Activated CD8-positive, alpha-beta memory T cell treated with anti-CD3 and anti-CD28 coated beads for 24 hours (primary cell): ENCODE results near the gene SEPTIN10.

Source experiments
- DNase-seq: peaks from one replicate; pipeline ENCODE4 v3.0.0-alpha.2; 2020

Gene SEPTIN10

GRCh38 chr2:109519513-109519912 lies 94.3 kb downstream of the SEPTIN10 start:
- DNase-seq, result no peak

GRCh38 chr2:109517118-109517889 lies 96.5 kb downstream of the SEPTIN10 start:
- no peak for DNase-seq

DNA sequence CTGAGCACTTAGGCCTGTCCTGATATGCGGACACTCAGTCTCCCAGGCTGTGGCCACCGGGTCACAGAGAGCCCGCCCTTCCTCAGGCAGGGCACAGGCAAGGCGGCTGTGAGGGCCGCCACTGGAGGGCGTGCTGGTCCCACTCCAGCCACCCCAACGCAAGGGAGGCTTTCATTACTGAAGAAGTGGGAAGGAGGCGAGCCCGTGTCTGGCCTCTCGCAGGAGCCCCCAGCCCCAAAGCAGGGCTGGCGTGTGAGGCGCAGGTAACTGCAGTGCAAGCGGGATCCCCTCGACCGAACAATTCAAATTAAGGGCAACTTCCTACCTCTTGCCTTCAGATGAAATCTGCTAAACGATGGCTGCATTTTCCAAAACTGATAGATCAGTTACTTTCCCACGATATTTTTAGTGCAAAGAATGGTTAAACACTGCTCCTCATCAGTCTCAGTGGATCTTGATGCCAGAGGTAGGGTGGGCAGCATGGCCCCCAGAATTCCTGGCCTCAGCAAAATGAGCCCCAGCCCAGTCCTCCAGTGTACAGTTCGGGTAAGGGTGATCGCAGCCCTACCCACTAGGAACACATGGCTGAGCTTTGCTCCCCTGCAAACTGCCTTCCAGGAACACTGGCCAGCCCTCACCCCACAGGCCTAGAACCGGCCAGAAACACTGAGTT lies 97.2 kb downstream of the SEPTIN10 start:
- no peak for DNase-seq

DNA sequence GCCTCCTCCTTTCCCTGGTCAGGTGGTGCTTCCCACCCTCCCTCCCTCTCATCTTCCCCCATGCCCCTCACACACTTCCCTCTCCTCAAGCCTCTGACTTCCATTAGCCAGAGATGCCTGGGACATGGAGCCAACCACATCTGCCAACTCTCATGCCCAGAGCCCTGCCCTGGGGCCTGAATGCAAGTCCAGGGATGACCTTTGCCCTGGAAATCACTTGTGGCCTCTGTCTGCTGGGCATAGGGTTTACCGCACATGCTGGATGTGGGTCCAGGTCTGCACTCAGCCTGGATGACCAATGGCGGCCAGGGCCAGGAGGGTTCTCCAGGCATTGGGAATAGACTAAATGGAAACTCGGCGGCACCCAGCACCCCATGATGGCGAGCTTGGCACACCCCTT lies 98.9 kb downstream of the SEPTIN10 start:
- DNase-seq, result no peak

DNA sequence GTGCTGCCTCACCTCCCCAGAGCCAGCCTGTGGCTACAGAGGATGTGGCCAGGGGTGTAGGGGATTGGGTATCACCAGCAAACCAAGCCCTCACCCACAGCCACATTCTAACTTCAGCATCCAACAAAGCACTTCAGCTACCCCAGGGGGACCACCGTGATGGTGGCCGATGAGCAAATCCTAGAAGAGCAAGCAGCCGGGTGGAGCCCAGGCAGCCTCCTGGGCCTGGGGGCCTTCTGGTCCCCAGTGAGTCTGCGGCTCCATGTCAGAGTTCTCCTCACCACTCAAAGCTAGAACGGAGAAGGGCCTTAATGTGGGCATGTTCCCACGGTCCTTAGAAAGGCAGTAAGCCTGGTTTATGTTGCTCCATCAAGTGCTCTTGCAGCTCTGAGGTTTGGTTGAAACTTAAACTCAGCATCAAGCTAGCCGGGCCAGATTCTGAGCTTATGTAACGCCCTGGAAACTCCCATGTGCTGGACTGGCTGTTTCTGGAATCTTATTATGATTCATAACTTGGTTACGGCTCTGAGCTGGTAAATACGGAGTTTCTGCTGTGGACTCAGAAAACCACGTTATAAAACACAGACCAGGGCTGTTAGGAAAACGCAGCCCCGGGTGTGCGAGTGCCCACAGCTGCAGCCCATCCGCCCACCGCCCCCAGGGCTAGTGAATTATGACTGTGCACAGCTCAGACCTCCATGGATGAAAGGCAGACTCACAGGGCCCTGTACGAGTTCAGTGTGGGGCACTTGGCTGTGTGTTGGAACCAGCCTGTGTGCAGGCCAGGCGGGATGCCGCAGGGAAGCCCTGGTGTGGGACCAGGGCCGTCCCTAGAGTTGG lies 99.8 kb downstream of the SEPTIN10 start:
- no peak for DNase-seq

DNA sequence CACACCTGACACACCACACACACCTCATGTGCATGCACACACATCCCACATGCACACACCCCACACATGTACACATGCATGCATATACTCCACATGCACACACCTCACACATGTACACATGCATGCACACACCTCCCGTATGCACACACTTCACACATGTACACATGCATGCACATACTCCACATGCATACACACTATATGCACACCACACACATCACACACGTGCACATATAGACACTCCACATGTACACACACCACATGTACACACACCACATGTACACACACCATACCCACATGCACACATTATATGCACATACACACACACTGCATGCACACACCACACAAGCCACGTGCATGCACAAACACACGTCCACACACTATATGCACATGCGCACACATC lies 100.5 kb downstream of the SEPTIN10 start:
- no peak for DNase-seq

DNA sequence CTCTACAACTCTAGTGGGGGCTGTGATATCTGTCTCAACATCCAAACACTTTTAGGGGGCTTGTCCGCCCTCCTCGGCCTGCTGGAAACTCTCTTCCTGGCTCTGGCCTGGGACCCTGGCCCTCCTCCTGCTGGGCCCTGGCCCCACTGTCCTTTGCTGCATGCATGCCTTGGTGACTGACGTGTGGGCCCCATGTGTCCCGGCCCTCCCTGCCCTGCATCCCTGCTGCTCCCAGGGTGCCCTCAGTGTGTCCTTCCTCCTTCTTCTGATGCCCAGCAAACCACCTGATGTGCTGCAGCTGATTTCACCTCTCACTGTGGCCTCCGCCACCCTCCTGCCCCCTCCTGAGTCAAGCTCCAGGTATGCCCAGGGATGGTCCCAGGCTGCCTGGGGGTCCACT lies 101.7 kb downstream of the SEPTIN10 start:
- no peak for DNase-seq

GRCh38 chr2:109511168-109511567 lies 102.6 kb downstream of the SEPTIN10 start:
- no peak for DNase-seq

DNA sequence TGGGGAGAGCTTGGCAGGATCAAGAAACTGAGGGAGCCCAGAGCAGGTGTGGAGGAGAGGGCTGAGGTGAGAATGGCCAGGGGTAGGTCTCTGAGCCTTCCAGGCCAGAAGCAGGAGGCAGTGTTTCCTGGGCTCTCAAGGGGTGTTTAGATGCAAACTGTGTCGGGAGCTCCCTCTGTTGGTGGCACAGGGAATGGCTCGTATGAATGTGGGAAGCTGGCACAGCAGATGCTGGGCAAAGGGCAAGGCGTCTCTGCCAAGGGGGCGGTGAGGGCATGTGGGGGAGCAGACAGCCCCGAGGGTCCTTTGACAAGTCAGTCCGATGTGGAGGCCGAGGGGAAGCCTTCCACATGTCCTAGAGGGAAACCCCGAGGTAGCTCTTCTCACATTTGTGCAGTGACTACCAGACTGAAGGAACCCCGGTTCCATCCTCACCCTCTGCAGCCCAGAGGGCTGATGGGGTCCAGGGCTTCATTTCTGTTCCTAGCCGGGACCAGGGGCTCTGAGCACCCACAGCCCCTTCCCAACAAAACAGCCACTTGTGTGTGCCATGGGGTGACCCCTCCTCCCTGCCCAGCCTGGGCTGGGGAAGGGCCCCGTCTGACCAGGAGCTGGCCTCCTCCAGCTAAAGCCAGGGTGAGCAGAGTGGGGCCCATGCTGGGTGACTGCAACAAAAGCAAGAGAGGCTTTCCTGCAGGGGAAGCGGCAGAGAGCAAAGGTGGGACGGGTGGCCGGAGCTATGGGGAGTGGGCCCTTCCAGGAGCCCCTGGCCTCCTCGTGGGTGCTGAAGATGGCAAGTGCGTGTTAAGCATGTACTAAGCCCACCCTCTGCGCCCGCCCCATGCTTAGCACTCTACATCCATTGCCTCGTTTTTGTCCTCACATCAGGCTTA lies 103.4 kb downstream of the SEPTIN10 start:
- peak; percentile 90 for DNase-seq

DNA sequence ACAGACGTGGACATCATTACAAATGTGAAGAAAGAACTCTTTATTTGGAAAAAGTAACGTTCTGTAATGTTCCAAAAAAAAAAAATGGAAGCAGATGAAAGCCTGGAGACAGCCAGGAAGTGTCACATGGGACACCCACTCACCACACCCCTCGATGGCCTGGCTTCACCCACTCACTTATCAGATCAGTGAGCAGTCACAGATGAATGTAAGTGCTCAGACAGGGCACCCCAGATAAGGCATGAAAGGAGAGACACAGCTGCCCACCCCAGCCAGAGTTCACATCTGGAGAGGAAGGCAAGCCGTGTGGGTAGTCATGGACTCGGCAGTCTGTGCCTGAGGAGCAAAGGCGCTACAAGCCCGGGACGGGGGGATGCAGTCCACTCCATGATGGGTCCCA lies 105.2 kb downstream of the SEPTIN10 start:
- no peak for DNase-seq

DNA sequence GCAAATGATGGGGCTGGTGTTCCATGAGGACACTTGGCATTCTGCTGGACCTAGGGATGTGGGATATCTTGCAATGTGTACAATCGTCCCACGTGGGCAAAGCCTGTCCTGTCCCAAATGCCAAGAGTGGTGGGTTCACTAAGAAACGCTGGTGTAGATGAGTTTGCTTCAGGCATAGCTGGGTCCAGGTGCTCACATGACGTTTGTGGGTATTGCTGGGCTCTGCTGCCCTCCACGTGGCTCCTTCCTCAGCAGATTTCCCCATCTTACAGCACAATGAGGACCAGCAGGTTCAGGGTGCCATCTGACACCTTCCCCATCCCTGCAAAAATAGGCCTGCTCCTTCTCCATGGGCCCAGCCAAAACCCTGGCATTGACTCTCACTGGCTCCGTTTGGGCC lies 105.9 kb downstream of the SEPTIN10 start:
- no peak for DNase-seq

DNA sequence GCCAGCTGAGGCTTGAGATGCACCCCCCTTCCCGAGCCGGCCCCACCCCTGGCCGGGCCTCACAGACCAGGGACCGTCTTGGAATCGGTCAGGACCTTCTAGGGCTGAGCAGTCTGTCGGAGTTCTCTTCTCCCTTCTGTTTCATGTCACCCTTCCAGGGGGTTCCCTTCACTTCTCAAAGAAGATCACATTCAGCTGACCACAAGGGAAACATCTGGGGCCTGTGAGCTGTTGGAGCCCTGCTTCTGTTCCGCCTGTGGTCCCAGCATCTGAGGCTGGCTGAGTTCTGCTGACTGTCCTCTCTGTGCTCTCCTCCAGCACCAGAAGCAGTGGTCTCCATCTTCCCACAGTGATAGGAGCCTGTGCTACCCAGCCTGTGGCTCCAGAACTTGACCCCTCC lies 106.5 kb downstream of the SEPTIN10 start:
- no peak for DNase-seq

GRCh38 chr2:109503191-109503590 lies 110.6 kb downstream of the SEPTIN10 start:
- no peak for DNase-seq

- DNase-seq, result no peak
Observed at GRCh38 chr2:109501461-109501860, 112.3 kb downstream of the SEPTIN10 start.

DNA sequence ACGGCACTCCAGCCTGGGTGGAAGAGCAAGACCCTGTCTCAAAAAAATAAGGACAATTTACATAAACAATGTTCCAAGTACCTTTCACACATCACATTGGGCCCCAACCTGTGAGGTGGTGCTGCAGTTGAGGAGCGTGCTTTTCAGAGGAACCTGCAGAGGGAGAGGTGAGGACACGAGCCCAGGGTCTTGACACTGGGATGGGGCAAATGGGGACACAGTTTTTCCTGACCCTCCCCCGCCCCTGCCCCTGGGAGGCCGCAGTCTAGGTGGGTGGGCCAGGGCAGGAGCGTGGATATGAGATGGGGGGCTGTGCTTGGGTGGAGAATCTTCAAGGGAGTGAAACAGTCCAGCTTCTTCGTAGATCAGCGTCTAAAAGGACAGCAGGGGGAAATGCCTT lies 112.9 kb downstream of the SEPTIN10 start:
- no peak for DNase-seq

- DNase-seq, result no peak
Observed at GRCh38 chr2:109499566-109499965, 114.2 kb downstream of the SEPTIN10 start.

GRCh38 chr2:109498906-109499305 lies 114.9 kb downstream of the SEPTIN10 start:
- no peak for DNase-seq

GRCh38 chr2:109497911-109498870 lies 115.6 kb downstream of the SEPTIN10 start:
- no peak for DNase-seq

DNA sequence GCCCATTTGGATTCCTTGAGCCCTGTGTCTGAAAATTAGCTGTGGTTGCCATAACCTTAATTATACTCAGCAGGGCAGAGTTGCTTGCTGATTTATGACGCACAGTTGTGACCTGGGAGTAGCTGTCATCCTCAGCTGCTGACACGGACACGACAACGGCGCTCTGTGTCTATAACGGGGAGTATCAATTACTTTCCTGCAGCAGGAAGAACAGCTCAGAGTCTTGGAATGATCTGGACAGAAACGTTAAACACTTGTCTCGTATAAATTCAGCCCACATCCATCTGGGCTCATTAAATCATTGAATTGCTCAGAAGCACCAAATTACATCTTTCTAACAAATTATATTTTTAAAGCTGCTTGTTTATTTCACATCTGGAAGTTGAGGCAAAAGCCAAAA lies 116.3 kb downstream of the SEPTIN10 start:
- DNase-seq, result no peak

DNA sequence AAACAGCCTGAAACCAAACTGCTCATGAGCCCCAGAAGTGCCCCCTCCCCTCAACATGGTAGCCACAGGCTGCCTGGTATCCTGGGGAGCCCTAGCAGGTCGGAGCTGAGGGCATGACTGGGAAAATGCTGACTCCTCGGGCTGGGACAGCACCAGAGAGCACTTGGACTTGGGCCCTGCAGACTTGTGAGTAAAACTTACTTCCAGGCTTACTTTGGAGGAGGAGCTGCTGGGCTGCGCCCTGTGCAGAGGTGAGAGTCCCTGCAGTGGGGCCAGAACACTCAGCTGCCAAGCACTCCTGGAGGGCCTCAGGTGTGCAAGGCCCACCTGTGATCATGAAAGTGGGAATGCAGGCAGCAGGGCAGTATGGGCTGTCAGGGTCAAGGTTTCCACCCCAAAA lies 119.4 kb downstream of the SEPTIN10 start:
- DNase-seq, result no peak

DNA sequence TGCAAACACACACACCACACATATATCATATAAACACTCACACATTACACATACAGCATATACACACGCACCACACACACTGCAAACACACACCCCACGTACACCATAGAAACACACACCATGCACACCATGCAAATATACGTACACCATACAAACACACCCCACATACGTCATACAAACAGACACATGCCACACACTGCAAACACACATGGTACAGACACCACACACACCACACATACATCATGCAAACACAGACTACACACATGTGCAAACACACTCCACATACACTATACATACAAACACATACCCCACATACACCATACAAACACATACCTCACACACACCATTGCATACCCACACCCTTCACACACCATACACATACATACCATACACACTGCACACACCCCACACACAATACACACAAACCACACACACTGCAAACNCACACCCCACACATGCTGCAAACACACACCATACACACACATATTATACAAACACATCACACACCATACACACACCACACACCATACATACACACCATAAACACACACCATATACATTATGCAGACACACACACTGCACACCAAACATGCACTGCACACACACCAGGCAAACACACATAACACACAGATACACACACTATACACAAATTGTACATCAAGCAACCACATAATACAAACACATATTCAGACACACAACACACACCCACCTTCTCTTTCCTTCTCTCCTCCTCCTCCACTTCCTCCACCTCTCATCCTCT lies 120.4 kb downstream of the SEPTIN10 start:
- no peak for DNase-seq
